HT1080 (cell line): ENCODE data around the gene CDKN1C. TPM values are rescaled to one million over a fixed set of nuclear protein-coding genes. Genes with fewer than 3 reads are reported as not detected.
A peak's percentile ranks its signal among the peaks of the same experiment; 100 is the strongest.

Source experiments
- DNase-seq: peaks from one replicate; pipeline ENCODE4 v3.0.0-alpha.2; 2015; ENCODE audit warnings: low read depth
- total RNA-seq: library from RNA; depleted of rRNA; stranded (reverse); fragments of >200 nt; shearing (Covaris generic); gene quantifications from 2 replicates; pipeline ENCODE4 v1.2.3, GENCODE V29; 2014

CDKN1C gene
- total RNA-seq, 1 experiment from 2014 or later: 4.4 TPM

DNA sequence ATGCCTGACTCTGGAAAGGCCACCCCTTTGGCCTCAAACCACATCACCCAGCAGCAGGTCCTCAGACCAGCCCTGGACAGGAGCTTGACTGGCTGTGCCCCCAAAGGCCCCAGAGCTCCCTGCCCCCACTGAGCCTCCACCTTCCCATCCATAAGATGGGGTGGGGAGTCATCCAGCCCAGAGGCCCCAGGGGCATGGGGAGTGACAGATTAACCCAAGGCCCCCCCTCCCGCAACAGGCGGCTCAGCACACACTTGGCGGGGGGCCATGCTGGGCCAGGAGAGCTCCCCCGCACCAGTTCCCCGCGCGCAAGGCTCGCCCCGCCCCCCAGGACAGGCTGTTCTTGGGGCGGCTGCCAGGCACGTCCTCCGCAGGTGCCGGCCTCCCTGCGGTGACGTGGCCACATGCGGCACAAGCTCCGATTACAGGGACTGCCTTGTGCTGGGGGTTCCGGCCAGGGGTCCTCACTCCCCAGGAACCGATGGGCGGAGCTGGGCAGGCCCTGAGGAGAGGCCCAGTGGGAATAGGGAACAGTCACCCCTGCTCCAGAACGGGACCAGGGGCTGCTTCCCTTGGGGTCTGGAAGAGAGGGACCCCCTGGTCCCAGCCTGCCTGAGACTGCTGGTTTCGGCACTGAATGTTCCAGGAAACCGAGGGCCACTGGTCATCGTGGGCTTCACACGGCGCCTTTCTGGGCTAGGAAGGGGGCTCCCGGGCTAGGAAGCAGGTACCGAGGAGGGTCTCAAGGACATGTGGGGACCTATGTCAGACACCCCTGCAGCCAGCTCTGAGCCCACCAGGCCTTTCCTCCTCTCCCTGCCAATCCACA, 5.1 kb upstream of the CDKN1C start:
- no peak for DNase-seq

- no peak for DNase-seq
Measured at GRCh38 chr11:2889362-2890273, 4.0 kb upstream of the CDKN1C start.

- peak; percentile 77 for DNase-seq
Measured at GRCh38 chr11:2888266-2888968, 2.8 kb upstream of the CDKN1C start.

GRCh38 chr11:2887515-2888195, 2.1 kb upstream of the CDKN1C start:
- DNase-seq: peak; percentile 16

- DNase-seq: no peak
Measured at GRCh38 chr11:2886936-2887335, 1.4 kb upstream of the CDKN1C start.

- no peak for DNase-seq
Measured at GRCh38 chr11:2886191-2886894, 768 bp upstream of the CDKN1C start.

- peak; percentile 40 for DNase-seq
Measured at GRCh38 chr11:2885017-2885677, 428 bp downstream of the CDKN1C start.

DNA sequence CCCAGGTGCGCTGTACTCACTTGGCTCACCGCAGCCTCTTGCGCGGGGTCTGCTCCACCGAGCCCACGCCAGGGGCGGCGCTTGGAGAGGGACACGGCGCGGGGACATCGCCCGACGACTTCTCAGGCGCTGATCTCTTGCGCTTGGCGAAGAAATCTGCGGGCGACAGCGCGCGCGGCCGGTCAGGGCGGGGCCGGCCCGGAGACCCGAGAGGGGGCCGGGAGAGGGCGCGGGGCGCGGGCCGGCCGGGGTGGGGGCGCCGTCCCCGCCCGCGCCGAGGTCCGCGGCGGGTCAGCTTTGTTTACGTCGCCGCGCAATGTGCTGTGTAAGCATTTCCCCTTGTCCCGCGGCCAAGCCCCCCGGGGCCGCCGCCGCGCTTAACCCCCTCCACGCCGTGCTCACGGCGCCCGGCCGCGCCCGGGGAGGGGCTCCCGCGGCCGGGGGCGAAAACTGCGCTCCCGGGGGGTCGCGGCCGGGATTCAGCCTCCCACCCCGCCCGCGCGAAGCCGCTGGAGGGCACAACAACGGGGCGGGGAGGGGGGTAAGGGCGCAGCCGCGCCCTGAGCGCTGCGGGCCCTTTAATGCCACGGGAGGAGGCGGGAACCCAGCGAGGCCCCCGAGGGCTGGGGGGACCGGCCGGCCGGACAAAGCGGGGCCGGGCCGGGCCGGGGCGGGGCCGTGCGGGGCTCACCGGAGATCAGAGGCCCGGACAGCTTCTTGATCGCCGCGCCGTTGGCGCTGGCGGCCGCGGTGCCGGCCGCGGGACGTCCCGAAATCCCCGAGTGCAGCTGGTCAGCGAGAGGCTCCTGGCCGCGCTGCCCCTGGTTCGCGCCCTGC, 1.4 kb downstream of the CDKN1C start:
- DNase-seq: no peak

DNA sequence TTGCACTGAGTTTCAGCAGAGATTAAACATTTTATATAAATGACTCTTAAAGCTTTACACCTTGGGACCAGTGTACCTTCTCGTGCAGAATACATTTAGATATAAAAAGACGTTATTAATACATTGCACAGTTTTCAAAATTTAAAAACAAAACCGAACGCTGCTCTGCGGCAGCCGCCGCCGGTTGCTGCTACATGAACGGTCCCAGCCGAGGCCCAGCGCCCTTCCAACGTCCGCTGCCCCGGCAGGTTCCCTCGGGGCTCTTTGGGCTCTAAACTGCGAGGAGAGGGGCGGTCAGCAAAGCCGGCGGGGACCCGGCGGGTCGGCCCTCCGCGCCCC, 2.0 kb downstream of the CDKN1C start:
- no peak for DNase-seq

DNA sequence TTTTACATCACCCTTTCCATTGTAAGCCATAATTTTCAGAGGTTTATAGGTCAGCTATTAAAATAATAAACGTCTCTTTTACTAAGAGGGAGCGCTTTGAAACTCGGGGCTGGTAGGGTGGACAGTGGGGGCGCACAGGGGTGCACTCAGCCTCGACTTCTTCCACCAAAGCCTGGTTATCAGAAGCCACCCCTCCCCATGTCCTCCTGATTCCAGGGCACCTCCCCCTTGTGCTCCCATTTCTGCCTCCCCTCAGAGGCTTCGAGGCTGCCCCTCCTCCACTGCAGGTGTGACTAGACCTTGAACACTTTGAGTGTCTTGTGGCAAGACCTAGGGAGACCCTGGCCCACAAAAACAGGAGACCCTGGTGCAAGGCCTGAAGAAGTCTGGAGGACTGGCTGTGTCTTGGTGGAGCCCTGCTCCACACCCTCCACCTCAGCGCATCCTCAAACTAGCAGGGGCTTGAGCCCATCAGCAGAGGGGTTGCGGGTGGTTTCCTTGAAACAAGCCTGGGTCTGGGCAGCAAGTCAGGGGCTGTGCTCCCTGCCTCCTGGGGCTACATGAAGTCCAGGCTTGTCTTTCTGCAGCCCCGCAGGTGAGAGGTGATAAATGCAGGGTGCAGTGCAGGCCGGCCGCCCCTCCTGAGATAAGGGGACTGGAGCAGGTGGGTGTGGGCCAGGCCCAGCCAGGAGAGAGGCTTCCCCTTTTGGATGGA, 3.0 kb downstream of the CDKN1C start:
- DNase-seq: no peak

DNA sequence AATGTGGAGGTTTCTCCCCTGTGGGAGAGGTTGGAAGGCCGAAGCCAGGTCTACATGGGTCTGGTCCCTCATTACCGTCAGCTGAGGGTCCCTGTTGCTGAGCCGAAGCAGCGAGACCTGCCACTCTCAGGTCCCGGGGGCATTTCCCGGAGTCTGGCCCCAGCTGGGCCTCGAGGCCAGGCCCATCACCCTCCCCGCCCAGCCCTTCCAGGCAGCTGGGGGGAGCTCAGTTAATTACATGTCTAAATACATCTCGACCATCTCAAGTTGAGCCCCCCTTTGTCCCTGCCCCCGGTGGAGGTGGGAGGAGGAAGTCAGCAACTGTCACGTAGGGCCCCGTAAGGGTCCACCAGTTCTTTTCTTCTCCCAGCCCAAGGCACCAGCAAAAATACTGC, 3.6 kb downstream of the CDKN1C start:
- no peak for DNase-seq

DNA sequence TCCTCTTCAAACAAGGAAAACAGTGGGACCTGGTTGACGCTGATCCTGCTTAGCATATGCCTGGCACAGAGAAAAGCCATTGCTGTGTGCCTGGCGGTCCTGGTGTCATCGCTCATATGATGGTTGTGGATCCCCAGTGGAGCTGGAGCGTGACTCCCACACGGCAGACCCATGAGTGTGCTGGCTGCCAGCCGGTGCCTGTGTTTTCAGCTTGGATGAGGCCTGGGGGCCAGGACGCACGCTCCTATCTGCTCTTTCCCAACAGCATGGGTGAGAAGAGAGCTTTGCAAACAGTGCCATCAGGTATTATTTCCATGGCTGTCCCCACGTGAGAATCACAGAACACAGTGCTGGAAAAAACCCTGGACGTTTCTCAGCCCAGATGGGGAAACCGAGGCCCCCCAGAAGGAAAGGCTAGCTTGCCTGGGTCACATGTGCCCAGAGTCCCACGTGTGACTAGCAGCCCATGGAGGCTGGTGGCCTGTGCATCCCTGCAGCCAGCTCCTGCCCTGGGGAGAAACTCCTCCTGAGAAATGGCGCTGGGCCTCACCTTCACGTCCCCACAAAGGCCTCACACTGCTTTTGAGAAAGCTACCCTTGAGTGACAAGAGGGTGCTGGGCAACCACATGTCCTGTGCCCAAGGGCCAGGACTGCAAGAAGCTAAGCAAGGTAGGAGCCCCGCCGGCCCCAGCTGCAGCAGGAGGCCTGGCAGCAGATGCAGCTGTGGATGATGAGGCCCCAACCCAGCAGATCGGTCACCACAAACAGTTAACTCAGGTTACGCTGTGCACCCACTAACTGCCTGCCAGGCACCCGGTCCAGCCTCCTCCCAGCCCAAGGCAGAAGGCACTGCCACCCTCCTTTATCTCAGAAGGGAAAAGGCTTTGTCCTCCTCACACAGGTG, 4.2 kb downstream of the CDKN1C start:
- DNase-seq: no peak

GRCh38 chr11:2880646-2881045, 4.9 kb downstream of the CDKN1C start:
- DNase-seq: no peak

DNA sequence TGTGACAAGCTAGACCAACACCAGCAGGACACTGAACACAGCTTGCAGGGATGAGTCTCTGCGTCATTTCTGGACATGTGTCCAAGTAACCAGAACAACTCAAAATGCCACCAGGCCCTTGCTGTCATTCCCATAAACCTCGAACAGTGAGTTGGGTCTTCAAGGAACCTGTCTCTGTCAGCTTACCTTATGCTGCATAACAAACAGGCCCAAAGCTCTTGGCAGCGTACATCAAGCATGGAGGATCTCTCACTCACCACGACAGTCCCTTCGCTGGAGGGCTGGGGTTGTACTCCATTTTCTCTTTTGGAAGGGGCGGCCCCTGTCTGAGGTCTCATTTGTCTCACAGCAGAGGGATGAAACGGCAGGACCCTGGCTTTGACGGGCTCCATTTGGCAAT, 6.8 kb downstream of the CDKN1C start:
- DNase-seq: no peak

GRCh38 chr11:2877474-2877873, 8.1 kb downstream of the CDKN1C start:
- DNase-seq: no peak

- DNase-seq: no peak
Measured at GRCh38 chr11:2874963-2875362, 10.6 kb downstream of the CDKN1C start.

GRCh38 chr11:2870969-2871680, 14.4 kb downstream of the CDKN1C start:
- no peak for DNase-seq
